K562 (cell line): ENCODE measurements around the gene KYAT1. TPM values are rescaled to one million over a fixed set of nuclear protein-coding genes. Genes with fewer than 3 reads are reported as not detected.

Source experiments
- ATAC-seq: fragments of 200-7000 bp; cut with Tn5 transposase; 3 replicates; pipeline ENCODE4 v1.9.1; 2020; ENCODE audit warnings: moderate library complexity
- BruUV-seq: library from RNA; stranded (reverse); fragments of 400-500 nt; replicated peaks from 2 replicates; lab custom pipeline; 2021; lab: Mats Ljungman, UMichigan
- CTCF ChIA-PET: fragments of 300-600 bp; formaldehyde crosslinking; extraction: SDS; loops from one replicate; lab custom pipeline; 2021; ENCODE audit warnings: low intra/inter-chr PET ratio; lab: Yijun Ruan, JAX
- POLR2A ChIA-PET: fragments of 300-600, 350-650 bp; sonication (Branson Sonifier 250); formaldehyde crosslinking; extraction: SDS; loops from one replicate; lab custom pipeline; 2021; ENCODE audit warnings: antibody characterized with exemption, inconsistent platforms; lab: Yijun Ruan, JAX
- DNase-seq, 4 experiments: peaks; one replicate each; pipeline versions ENCODE4 v3.0.0 to v3.0.0-alpha.2; 2011 to 2018; ENCODE audit warnings: low spot score in 3 of 4, mixed read lengths in 3 of 4; ENCODE audit errors: extremely low read depth in 1 of 4
- FAIRE-seq: peaks from 2 replicates; lab custom pipeline; 2011; peaks lifted over from hg19 to GRCh38; lab: Jason Lieb, UNC
- H2AFZ ChIP-seq: 2 replicates; pipeline ENCODE4 v1.6.0; 2011; ENCODE audit warnings: low read depth, low read length, control low read depth, inconsistent platforms
- H3K27ac ChIP-seq: fragments of 200-600 bp; 3 replicates; pipeline ENCODE4 v1.8.0; 2011; ENCODE audit warnings: low read depth, mild to moderate bottlenecking, control low read depth, inconsistent platforms, low read length, moderate library complexity, mixed read lengths; ENCODE audit errors: extremely low read depth
- H3K27me3 ChIP-seq, 2 experiments: fragments of 300-600 bp in 1 of 2; 2 replicates in 1 of 2; 3 replicates in 1 of 2; pipeline versions ENCODE4 v1.6.0 to v1.8.0; 2011; ENCODE audit warnings: inconsistent platforms in 2 of 2, low read length in 2 of 2, mild to moderate bottlenecking in 1 of 2, mixed read lengths in 1 of 2, moderate library complexity in 1 of 2; ENCODE audit not compliant: control insufficient read depth in 2 of 2, insufficient read depth in 2 of 2
- H3K36me3 ChIP-seq: fragments of 300-600 bp; 3 replicates; pipeline ENCODE4 v1.8.0; 2011; ENCODE audit warnings: mild to moderate bottlenecking, low read length, inconsistent platforms; ENCODE audit not compliant: control insufficient read depth, insufficient read depth
- H3K4me1 ChIP-seq, 2 experiments: fragments of 200-600 bp in 1 of 2; replicated peaks in 1 of 2; 2 replicates in 1 of 2; 3 replicates in 1 of 2; pipeline versions ENCODE4 v1.5.1 to v1.8.0; 2011; ENCODE audit warnings: inconsistent platforms in 2 of 2, low read length in 2 of 2, mild to moderate bottlenecking in 1 of 2, mixed read lengths in 1 of 2, moderate library complexity in 1 of 2; ENCODE audit not compliant: control insufficient read depth in 2 of 2, insufficient read depth in 2 of 2
- H3K4me2 ChIP-seq: 2 replicates; pipeline ENCODE4 v1.6.1; 2011; ENCODE audit warnings: low read length, control low read depth, inconsistent platforms, mixed read lengths; ENCODE audit not compliant: insufficient read depth
- H3K4me3 ChIP-seq: fragments of 200-600 bp; sonication (generic), shearing (Covaris generic); 2 replicates; pipeline ENCODE4 v1.5.1; 2016; ENCODE audit warnings: control low read depth, inconsistent platforms
- H3K79me2 ChIP-seq: fragments of 200-600 bp; 3 replicates; pipeline ENCODE4 v1.8.0; 2011; ENCODE audit warnings: low read length, inconsistent platforms; ENCODE audit not compliant: control insufficient read depth, insufficient read depth
- H3K9ac ChIP-seq, 2 experiments: 2 replicates each; pipeline versions ENCODE4 v1.6.0 to v1.6.1; 2011; ENCODE audit warnings: low read depth in 2 of 2, low read length in 2 of 2, control low read depth in 1 of 2, inconsistent platforms in 1 of 2, mild to moderate bottlenecking in 1 of 2, mixed read lengths in 1 of 2; ENCODE audit not compliant: insufficient read depth in 1 of 2
- H3K9me1 ChIP-seq: one replicate; pipeline ENCODE4 v1.6.0; 2011; ENCODE audit warnings: inconsistent platforms, mild to moderate bottlenecking, low read length, moderate library complexity; ENCODE audit not compliant: control insufficient read depth, insufficient read depth
- H3K9me3 ChIP-seq: replicated peaks from 2 replicates; pipeline ENCODE4 v1.5.1; 2011; ENCODE audit warnings: low read depth, low read length, inconsistent platforms; ENCODE audit not compliant: control insufficient read depth, insufficient read depth
- H4K20me1 ChIP-seq: replicated peaks from 2 replicates; pipeline ENCODE4 v1.6.1; 2011; ENCODE audit warnings: low read length, inconsistent platforms, mixed read lengths; ENCODE audit not compliant: control insufficient read depth, insufficient read depth
- ARID1B ChIP-seq: fragments of 450-650 bp; IDR thresholded peaks from 2 replicates; pipeline ENCODE4 v1.6.1; 2016; ENCODE audit warnings: antibody characterized with exemption, mild to moderate bottlenecking, inconsistent platforms
- CREB1 ChIP-seq, 2 experiments: sonication (generic) in 1 of 2; formaldehyde crosslinking in 1 of 2; IDR thresholded peaks; 2 replicates each; pipeline versions ENCODE4 v1.6.1 to v1.8.0; 2012 to 2022; ENCODE audit warnings: inconsistent platforms in 1 of 2, mild to moderate bottlenecking in 1 of 2, missing genetic modification reagents in 1 of 2, moderate library complexity in 1 of 2
- EP300 ChIP-seq: IDR thresholded peaks from 2 replicates; pipeline ENCODE4 v1.6.1; 2012; ENCODE audit warnings: low read length, improper control_type of control experiment
- ESRRA ChIP-seq: fragments of 450-650 bp; IDR thresholded peaks from 2 replicates; pipeline ENCODE4 v1.6.1; 2014; ENCODE audit warnings: low read depth, mild to moderate bottlenecking, moderate library complexity, borderline replicate concordance
- HNRNPK ChIP-seq: fragments of 200-400 bp; formaldehyde crosslinking; IDR thresholded peaks from one replicate; pipeline ENCODE4 v1.6.1; 2018; ENCODE audit warnings: mild to moderate bottlenecking, low read depth, low read length; ENCODE audit not compliant: poor library complexity, severe bottlenecking
- POLR2A ChIP-seq: fragments of 450-650 bp; conservative IDR thresholded peaks from 2 replicates; pipeline ENCODE4 v1.6.1; 2016
- PURB ChIP-seq: sonication (generic); formaldehyde crosslinking; IDR thresholded peaks from 2 replicates; pipeline ENCODE4 v1.9.0; 2021; ENCODE audit warnings: low read depth, mild to moderate bottlenecking, missing genetic modification reagents
- SLC30A9 ChIP-seq: fragments of 250-450 bp; sonication (Bioruptor Pico); IDR thresholded peaks from 2 replicates; pipeline ENCODE4 v1.8.0; 2022; ENCODE audit warnings: mild to moderate bottlenecking, moderate library complexity
- WGBS: fragments of 100-300 bp; shearing (Covaris generic); methylation state at CpG from one replicate; pipeline ENCODE4 v1.1.6; 2016; ENCODE audit warnings: low coverage, mixed read lengths; ENCODE audit not compliant: insufficient coverage; ENCODE audit errors: missing lambda C conversion rate; 5-methylcytosine and 5-hydroxymethylcytosine counted together
- in situ Hi-C: fragments of 300-500 bp; cut with MboI; formaldehyde crosslinking; loops from 4 replicates; pipeline ENCODE4 v1.15.0; 2018; ENCODE audit warnings: inconsistent platforms, mixed read lengths
- intact Hi-C: fragments of 100-400 bp; cut with micrococcal nuclease; formaldehyde crosslinking; loops from 2 replicates; pipeline ENCODE4 v1.14.2; 2022
- polyA plus RNA-seq, 8 experiments: library from polyadenylated mRNA; depleted of rRNA in 4 of 8; stranded (reverse) in 5 of 8; unstranded in 3 of 8; fragments of >200 nt; fragmentation: Nextera tagmentation in 2 of 8; fragmentation: Illumina TruSeq in 1 of 8; extraction: Ambion mirVana in 2 of 8; extraction: Trizol in 1 of 8; gene quantifications; 2 replicates each; pipeline versions ENCODE4 v1.2.1 to v1.2.3, GENCODE V29; 2011 to 2014; ENCODE audit warnings: inconsistent platforms in 1 of 8, missing spikeins in 1 of 8
- total RNA-seq, 7 experiments: library from RNA; depleted of rRNA in 6 of 7; stranded (reverse); fragments of >200 nt in 6 of 7; fragmentation: Illumina TruSeq in 2 of 7; extraction: Trizol in 2 of 7; gene quantifications; 2 replicates each; pipeline versions ENCODE4 v1.2.1 to v1.2.3, GENCODE V29; 2011 to 2021; ENCODE audit warnings: low replicate concordance in 1 of 7
- TF ChIP-seq, protein P1 (sequence below): sonication (generic); formaldehyde crosslinking; IDR thresholded peaks from 2 replicates; pipeline ENCODE4 v1.8.0; 2022; ENCODE audit warnings: mild to moderate bottlenecking, low read depth, missing genetic modification reagents
- TF ChIP-seq, protein P2 (sequence below): fragments of 200-800 bp; sonication (Bioruptor generic); IDR thresholded peaks from 2 replicates; pipeline ENCODE4 v1.6.1; 2017; ENCODE audit warnings: missing genetic modification characterization, missing compliant biosample characterization
- TF ChIP-seq, protein P3 (sequence below): fragments of 250-450 bp; sonication (Bioruptor Pico); IDR thresholded peaks from 2 replicates; pipeline ENCODE4 v1.5.0; 2022; ENCODE audit warnings: mild to moderate bottlenecking
- TF ChIP-seq, protein P4 (sequence below), 3 experiments: IDR thresholded peaks in 2 of 3; conservative IDR thresholded peaks in 1 of 3; 2 replicates each; pipeline ENCODE4 v1.5.1; 2011 to 2012; ENCODE audit warnings: low read length in 3 of 3, mild to moderate bottlenecking in 3 of 3, control low read depth in 2 of 3, improper control_type of control experiment in 1 of 3, inconsistent platforms in 1 of 3, low read depth in 1 of 3, mixed read lengths in 1 of 3, moderate library complexity in 1 of 3; ENCODE audit not compliant: insufficient read depth in 2 of 3

The KYAT1 gene
- total and polyA plus RNA-seq, 9 of the 15 experiments (the other 6 are each of a cell fraction or from before 2014, with no cell fraction given): 6.4 to 16.8 (median 11.1) TPM

DNA sequence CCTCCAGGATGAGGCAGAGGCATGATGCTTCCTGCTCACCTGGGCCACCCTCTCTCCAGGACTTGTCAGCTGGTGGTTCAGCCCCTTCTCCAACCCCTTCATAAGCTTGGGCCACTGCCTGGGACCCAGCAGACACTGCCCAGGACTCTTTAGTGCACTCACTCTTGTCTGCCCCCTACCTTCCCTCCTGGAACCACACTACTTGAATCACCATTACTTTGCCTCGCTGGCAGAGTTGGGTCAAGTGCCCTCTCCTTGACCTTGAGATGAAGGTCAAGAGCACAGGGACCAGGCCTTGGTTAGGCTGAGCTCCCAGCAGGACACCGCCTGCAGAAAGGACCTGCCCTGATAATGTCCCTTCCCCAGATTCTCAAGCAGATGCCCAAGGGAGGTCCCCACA lies 71.9 kb downstream of the KYAT1 start:
- ChIA-PET CTCF (no interaction called here), POLR2A (interaction anchor here (0.6 to 2.3 kb wide), 2 partner anchors 9 to 41 kb away, joined by 4 to 21 read pairs; partner anchors contain the start of gene ENDOG)
- peaks cover 0 to 3% of the 10 kb centered on the region in 2 experiments; a peak in 3 of 5 replicates for H3K4me1 ChIP-seq
- no TSS peak for BruUV-seq
- peak; percentile 75 for ATAC-seq
- WGBS: 38% methylated on average over 2 of the region's 2 CpGs
- H3K27me3 ChIP-seq: no peaks in the 10 kb centered on the region
- no peak overlapping the region for H3K4me3 ChIP-seq
- DNase-seq: no peak
- no peak overlapping the region for H2AFZ ChIP-seq
- no peaks in the 10 kb centered on the region for H3K9me3 ChIP-seq
- H3K9ac ChIP-seq: no peak overlapping the region; a peak in 1 of 4 replicates
- no peak for FAIRE-seq
- TF ChIP-seq, protein P1, sequence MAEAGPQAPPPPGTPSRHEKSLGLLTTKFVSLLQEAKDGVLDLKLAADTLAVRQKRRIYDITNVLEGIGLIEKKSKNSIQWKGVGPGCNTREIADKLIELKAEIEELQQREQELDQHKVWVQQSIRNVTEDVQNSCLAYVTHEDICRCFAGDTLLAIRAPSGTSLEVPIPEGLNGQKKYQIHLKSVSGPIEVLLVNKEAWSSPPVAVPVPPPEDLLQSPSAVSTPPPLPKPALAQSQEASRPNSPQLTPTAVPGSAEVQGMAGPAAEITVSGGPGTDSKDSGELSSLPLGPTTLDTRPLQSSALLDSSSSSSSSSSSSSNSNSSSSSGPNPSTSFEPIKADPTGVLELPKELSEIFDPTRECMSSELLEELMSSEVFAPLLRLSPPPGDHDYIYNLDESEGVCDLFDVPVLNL (CRISPR knock-in tag): no peak
- TF ChIP-seq SLC30A9 (no peak), ESRRA (peak; percentile 92), PURB (CRISPR knock-in tag) (no peak), ARID1B (no peak), CREB1 (IDR thresholded peaks at IDR 0.05) (no peak), CREB1 (CRISPR knock-in tag; IDR thresholded peaks at IDR 0.05) (no peak), EP300 (no peak), HNRNPK (no peak), POLR2A (peak; percentile 33; the same call in 1 of the 2 replicates)
- TF ChIP-seq, protein P2, sequence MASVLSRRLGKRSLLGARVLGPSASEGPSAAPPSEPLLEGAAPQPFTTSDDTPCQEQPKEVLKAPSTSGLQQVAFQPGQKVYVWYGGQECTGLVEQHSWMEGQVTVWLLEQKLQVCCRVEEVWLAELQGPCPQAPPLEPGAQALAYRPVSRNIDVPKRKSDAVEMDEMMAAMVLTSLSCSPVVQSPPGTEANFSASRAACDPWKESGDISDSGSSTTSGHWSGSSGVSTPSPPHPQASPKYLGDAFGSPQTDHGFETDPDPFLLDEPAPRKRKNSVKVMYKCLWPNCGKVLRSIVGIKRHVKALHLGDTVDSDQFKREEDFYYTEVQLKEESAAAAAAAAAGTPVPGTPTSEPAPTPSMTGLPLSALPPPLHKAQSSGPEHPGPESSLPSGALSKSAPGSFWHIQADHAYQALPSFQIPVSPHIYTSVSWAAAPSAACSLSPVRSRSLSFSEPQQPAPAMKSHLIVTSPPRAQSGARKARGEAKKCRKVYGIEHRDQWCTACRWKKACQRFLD (CRISPR knock-in tag): no peak
- TF ChIP-seq, protein P3, sequence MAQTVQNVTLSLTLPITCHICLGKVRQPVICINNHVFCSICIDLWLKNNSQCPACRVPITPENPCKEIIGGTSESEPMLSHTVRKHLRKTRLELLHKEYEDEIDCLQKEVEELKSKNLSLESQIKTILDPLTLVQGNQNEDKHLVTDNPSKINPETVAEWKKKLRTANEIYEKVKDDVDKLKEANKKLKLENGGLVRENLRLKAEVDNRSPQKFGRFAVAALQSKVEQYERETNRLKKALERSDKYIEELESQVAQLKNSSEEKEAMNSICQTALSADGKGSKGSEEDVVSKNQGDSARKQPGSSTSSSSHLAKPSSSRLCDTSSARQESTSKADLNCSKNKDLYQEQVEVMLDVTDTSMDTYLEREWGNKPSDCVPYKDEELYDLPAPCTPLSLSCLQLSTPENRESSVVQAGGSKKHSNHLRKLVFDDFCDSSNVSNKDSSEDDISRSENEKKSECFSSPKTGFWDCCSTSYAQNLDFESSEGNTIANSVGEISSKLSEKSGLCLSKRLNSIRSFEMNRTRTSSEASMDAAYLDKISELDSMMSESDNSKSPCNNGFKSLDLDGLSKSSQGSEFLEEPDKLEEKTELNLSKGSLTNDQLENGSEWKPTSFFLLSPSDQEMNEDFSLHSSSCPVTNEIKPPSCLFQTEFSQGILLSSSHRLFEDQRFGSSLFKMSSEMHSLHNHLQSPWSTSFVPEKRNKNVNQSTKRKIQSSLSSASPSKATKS: no peak
- TF ChIP-seq, protein P4, sequence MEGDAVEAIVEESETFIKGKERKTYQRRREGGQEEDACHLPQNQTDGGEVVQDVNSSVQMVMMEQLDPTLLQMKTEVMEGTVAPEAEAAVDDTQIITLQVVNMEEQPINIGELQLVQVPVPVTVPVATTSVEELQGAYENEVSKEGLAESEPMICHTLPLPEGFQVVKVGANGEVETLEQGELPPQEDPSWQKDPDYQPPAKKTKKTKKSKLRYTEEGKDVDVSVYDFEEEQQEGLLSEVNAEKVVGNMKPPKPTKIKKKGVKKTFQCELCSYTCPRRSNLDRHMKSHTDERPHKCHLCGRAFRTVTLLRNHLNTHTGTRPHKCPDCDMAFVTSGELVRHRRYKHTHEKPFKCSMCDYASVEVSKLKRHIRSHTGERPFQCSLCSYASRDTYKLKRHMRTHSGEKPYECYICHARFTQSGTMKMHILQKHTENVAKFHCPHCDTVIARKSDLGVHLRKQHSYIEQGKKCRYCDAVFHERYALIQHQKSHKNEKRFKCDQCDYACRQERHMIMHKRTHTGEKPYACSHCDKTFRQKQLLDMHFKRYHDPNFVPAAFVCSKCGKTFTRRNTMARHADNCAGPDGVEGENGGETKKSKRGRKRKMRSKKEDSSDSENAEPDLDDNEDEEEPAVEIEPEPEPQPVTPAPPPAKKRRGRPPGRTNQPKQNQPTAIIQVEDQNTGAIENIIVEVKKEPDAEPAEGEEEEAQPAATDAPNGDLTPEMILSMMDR (IDR thresholded peaks at IDR 0.05 in 2 of 3, conservative IDR thresholded peaks at IDR 0.05 in 1 of 3; ENCODE audit: insufficient read depth in 2 of 3, low read depth in 1 of 3, low read length in 3 of 3): peak in 2 of 3 experiments; percentile 29 to 44; a peak in 5 of 6 replicates
- H3K36me3 ChIP-seq: peaks cover 45% of the 10 kb centered on the region; the same call in 1 of the 3 replicates
- intact Hi-C loops (no loop called here), in situ Hi-C loops (no loop called here)
- no peaks in the 10 kb centered on the region for H3K9me1 ChIP-seq
- H3K4me2 ChIP-seq: no peak overlapping the region
- no peaks in the 10 kb centered on the region for H3K79me2 ChIP-seq
- H4K20me1 ChIP-seq: no peaks in the 10 kb centered on the region
- H3K27ac ChIP-seq: no peak overlapping the region
